Chondrocyte (in vitro differentiated cells): ENCODE data around the gene USP36. TPM values are rescaled to one million over a fixed set of nuclear protein-coding genes. Genes with fewer than 3 reads are reported as not detected.
"Not testable (repeated sequence)": the region's sequence is repeated elsewhere in the genome, so short reads cannot be mapped to it uniquely, and the experiment has no call there.

Experiments
- DNase-seq: peaks from one replicate; pipeline ENCODE4 v3.0.0; 2021; ENCODE audit warnings: mixed read lengths, low spot score
- H3K27ac Mint-ChIP-seq: one replicate; pipeline ENCODE4 v1.8.0; 2021; ENCODE audit warnings: mild to moderate bottlenecking, moderate library complexity, mixed read lengths; ENCODE audit not compliant: unreplicated experiment
- H3K27me3 Mint-ChIP-seq: 2 replicates; pipeline ENCODE4 v1.8.0; 2021; ENCODE audit warnings: low read depth, mixed read lengths
- H3K36me3 Mint-ChIP-seq: 2 replicates; pipeline ENCODE4 v1.8.0; 2021; ENCODE audit warnings: low read depth, mixed read lengths
- H3K4me1 Mint-ChIP-seq: 2 replicates; pipeline ENCODE4 v1.8.0; 2021; ENCODE audit warnings: low read depth, mild to moderate bottlenecking, mixed read lengths
- H3K4me3 Mint-ChIP-seq: one replicate; pipeline ENCODE4 v1.8.0; 2021; ENCODE audit warnings: mild to moderate bottlenecking, moderate library complexity, mixed read lengths; ENCODE audit not compliant: unreplicated experiment
- H3K9me3 Mint-ChIP-seq: 2 replicates; pipeline ENCODE4 v1.8.0; 2021; ENCODE audit warnings: low read depth, mixed read lengths
- total RNA-seq: library from RNA; stranded (reverse); gene quantifications from 3 replicates; pipeline ENCODE4 v1.2.1, GENCODE V29; 2021
- TF ChIP-seq, protein P1 (sequence below): fragments of 200-600 bp; sonication (generic); IDR thresholded peaks from 2 replicates; pipeline ENCODE4 v1.5.0; 2021; ENCODE audit warnings: antibody characterized with exemption, mild to moderate bottlenecking, moderate library complexity

USP36 gene
- total RNA-seq, 1 donor from 2014 or later = 45.1 TPM

DNA sequence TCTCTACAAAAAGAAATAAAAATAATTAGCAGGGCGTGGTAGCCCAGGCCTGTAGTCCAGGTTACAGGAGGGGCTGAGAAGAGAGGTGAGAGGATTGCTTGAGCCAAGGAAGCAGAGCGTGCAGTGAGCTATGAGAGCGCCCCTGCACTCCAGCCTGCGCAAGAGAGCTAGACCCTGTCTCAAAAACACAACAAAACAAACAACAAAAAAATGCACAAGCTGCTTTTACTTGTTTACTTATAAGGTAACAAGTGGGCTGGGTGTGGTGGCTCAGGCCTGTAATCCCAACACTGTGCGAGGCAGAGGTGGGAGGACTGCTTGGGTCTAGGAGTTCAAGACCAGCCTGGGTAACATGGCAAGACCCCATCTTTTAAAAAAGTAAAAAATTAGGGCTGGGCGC lies 60.3 kb downstream of the USP36 start:
- peak; percentile 27 for DNase-seq
- H3K9me3 Mint-ChIP-seq = no peaks in the 10 kb centered on the region
- no peaks in the 10 kb centered on the region for H3K27me3 Mint-ChIP-seq
- H3K36me3 Mint-ChIP-seq = no peaks in the 10 kb centered on the region
- peak overlapping the region; percentile 72 for H3K27ac Mint-ChIP-seq
- TF ChIP-seq, protein P1, sequence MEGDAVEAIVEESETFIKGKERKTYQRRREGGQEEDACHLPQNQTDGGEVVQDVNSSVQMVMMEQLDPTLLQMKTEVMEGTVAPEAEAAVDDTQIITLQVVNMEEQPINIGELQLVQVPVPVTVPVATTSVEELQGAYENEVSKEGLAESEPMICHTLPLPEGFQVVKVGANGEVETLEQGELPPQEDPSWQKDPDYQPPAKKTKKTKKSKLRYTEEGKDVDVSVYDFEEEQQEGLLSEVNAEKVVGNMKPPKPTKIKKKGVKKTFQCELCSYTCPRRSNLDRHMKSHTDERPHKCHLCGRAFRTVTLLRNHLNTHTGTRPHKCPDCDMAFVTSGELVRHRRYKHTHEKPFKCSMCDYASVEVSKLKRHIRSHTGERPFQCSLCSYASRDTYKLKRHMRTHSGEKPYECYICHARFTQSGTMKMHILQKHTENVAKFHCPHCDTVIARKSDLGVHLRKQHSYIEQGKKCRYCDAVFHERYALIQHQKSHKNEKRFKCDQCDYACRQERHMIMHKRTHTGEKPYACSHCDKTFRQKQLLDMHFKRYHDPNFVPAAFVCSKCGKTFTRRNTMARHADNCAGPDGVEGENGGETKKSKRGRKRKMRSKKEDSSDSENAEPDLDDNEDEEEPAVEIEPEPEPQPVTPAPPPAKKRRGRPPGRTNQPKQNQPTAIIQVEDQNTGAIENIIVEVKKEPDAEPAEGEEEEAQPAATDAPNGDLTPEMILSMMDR = no peak
- H3K4me1 Mint-ChIP-seq = peaks cover 32% of the 10 kb centered on the region
- H3K4me3 Mint-ChIP-seq = peak overlapping the region; percentile 45

DNA sequence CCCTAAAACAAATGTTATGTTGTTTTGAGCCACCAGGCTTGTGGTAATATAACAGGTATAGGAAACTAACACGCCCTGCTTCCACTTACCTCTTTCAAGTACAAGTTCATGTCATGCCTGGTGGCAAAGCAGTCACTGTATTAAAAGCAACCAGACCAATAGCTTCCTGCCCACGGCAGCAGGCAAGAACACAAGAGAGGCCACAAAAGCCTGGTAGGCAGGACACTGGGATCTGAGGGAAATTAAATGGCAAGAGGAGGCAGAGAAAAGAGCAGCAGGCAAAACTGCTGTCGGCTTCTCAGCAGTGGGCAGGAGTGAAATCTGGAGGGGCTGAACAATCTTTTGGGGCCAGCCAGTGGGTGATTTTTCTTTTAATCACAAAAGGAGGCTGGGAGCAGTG lies 60.8 kb downstream of the USP36 start:
- Mint-ChIP-seq H3K27ac (peak overlapping the region; percentile 72), H3K9me3 (no peaks in the 10 kb centered on the region), H3K4me1 (peaks cover 37% of the 10 kb centered on the region), H3K36me3 (no peaks in the 10 kb centered on the region), H3K27me3 (no peaks in the 10 kb centered on the region), H3K4me3 (peak overlapping the region; percentile 45)
- peak; percentile 10 for DNase-seq
- TF ChIP-seq, protein P1 = no peak

DNA sequence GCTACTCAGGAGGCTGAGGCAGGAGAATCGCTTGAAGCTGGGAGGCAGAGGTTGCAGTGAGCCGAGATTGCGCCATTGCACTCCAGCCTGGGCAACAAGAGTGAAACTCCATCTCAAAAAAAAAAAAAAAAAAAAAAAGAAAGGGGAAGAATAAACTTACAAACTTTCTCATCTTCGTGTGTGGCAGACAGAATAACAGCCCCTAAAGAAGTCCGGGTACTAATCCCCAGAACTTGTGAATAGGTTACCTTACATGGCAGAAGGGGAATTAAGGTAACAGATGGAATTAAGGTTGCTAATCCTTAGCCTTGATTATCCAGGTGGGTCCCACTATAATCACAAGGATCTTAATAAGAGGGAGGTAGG lies 61.3 kb downstream of the USP36 start:
- H3K4me3 Mint-ChIP-seq, H3K9me3 Mint-ChIP-seq, H3K27me3 Mint-ChIP-seq, H3K36me3 Mint-ChIP-seq, DNase-seq: not testable (repeated sequence)
- peaks cover 43% of the 10 kb centered on the region for H3K4me1 Mint-ChIP-seq
- peak overlapping the region; percentile 12 for H3K27ac Mint-ChIP-seq

DNA sequence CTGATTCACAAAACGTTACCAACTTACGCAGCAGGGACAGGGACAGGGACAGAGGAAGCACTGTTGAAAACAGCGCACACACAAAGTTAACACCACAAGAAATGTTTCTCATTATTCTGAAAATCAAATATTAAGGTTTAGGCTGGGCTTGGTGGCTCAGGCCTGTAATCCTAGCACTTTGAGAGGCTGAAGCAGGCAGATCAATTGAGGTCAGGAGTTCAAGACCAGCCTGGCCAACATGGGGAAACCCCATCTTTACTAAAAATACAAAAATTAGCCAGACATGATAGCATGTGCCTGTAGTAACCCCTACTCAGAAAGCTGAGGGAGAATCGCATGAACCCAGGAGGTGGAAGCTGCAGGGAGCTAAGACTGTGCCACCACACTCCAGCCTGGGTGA lies 62.7 kb downstream of the USP36 start:
- no peaks in the 10 kb centered on the region for H3K36me3 Mint-ChIP-seq

DNA sequence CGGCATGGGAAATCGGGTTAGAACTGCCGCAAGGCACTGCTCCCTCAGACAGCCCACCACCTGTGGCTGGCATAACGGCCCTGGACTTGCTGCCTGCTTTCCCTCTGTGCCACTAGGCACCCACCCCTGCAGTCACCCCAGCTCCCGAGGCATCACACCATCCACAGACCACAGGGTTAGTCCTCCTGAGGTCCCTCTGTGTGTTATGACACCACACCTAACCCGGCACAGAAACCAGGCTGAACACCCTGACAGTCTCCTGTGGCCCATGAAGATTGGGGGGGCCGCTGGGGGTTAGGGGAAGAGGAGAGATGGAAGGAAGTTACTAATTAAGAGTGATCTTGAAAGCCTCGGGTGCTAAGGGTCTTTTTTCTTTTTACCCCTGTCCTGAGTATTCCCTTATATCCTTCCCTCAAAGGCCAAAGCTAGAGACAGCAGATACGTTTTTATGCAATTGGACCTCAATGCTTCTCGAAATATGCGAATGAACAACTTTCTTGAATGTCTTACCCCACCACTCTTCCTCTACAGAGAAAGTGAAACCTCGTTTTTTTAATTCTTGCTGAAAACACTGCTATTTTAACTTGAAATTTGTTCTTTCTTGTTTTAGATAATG lies 65.5 kb downstream of the USP36 start:
- DNase-seq = no peak
- no peak overlapping the region for H3K4me3 Mint-ChIP-seq
- no peaks in the 10 kb centered on the region for H3K36me3 Mint-ChIP-seq

More for the DNA sequence above, 62.7 kb downstream of the USP36 start:
- Mint-ChIP-seq H3K4me1 (peaks cover 48% of the 10 kb centered on the region), H3K9me3 (no peaks in the 10 kb centered on the region), H3K4me3 (no peak overlapping the region), H3K27me3 (no peaks in the 10 kb centered on the region), H3K27ac (no peak overlapping the region)
- DNase-seq = no peak
- TF ChIP-seq, protein P1 = no peak

DNA sequence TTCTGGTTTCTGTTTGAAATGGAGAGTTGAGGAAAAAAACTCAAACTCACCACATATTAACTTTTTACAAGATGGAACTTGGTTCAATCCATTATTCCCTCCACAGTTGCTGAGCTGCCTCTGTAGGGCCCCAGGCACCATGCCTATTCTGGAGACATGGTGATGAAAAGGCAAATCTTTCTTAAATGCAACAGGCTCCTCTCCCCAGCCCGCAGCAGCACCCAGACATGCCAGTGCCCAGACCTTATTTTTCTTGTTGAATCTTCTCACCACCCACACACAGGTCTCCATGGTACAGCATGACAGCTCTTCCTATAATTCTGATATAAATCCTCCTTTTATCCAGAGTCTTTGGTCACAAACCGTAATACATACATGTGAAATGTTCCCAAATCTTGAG lies 66.2 kb downstream of the USP36 start:
- Mint-ChIP-seq H3K4me1 (peaks cover 43% of the 10 kb centered on the region), H3K9me3 (no peaks in the 10 kb centered on the region), H3K27me3 (no peaks in the 10 kb centered on the region), H3K27ac (peak overlapping the region; percentile 74), H3K36me3 (no peaks in the 10 kb centered on the region), H3K4me3 (no peak overlapping the region)
- DNase-seq = no peak
- TF ChIP-seq, protein P1 = no peak

More for the DNA sequence above, 65.5 kb downstream of the USP36 start:
- peaks cover 49% of the 10 kb centered on the region for H3K4me1 Mint-ChIP-seq
- TF ChIP-seq, protein P1 = no peak
- no peaks in the 10 kb centered on the region for H3K9me3 Mint-ChIP-seq
- peak overlapping the region; percentile 74 for H3K27ac Mint-ChIP-seq
- no peaks in the 10 kb centered on the region for H3K27me3 Mint-ChIP-seq
